Activated CD4-positive, alpha-beta T cell treated with anti-CD3 and anti-CD28 coated beads, Interleukin-2, Interleukin-6, amounts not matched to agents 100 ng/mL and 50 ng/mL, durations not matched to agents 16 hours and 8 hours (primary cell): Measurements from ENCODE around the gene PLS3.

Source experiments
- DNase-seq: peaks from one replicate; pipeline ENCODE4 v3.0.0-alpha.2; 2020

The PLS3 gene

DNA sequence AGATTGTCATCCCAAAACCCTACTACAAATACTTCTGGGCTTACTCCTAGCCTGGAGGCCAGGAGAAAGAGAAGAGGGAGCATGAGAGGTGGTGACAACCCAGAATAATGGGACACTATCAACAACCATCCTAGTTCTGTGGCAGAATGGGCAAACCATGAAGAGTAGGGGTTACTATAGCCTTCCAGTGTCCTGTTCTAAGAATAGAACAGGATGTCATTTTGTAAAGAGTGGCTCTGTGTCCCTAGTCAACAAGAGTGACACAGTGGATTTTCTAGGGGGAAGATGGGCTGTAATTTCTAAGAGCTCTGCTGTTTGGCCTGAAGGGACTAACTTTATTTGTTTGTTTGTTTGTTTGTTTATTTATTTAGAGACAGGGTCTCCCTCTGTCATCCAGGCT, 136.0 kb downstream of the PLS3 start:
- DNase-seq, result no peak

DNA sequence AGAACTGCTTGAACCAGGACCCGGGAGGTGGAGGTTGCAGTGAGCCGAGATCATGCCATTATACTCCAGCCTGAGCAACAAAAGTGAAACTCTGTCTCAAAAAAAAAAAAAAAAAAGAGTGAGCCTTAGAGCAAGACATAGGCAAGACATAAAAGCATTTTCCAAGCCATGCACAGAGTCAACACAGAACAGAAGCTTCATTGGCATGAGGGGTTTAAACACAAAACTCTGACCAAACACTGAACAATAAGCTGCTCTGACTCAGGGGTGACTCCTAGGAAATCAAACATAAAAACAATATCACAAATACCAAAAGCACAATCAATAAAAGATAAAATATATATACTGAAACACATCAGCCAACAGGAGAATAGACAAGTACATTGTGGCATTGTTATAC, 136.8 kb downstream of the PLS3 start:
- no peak for DNase-seq
